Endothelial cell of umbilical vein (primary cell): ENCODE results near the gene ARL5C. TPM values are rescaled to one million over a fixed set of nuclear protein-coding genes. Genes with fewer than 3 reads are reported as not detected.

Source experiments
- BruUV-seq: library from RNA; stranded (reverse); fragments of 400-500 nt; replicated peaks from 2 replicates; lab custom pipeline; 2021; lab: Mats Ljungman, UMichigan
- CTCF ChIA-PET: fragments of 300-600, 350-600 bp; sonication (Branson Sonifier 250); formaldehyde crosslinking; loops from one replicate; lab custom pipeline; 2021; ENCODE audit warnings: antibody characterized with exemption, inconsistent platforms; lab: Charles Lee
- POLR2A ChIA-PET: fragments of 300-600, 350-600 bp; sonication (Branson Sonifier 250); formaldehyde crosslinking; loops from one replicate; lab custom pipeline; 2021; ENCODE audit warnings: antibody characterized with exemption, inconsistent platforms; lab: Charles Lee
- DNase-seq: peaks from one replicate; pipeline ENCODE4 v3.0.0-alpha.2; 2011; ENCODE audit warnings: low read depth, low spot score
- FAIRE-seq: peaks from 2 replicates; lab custom pipeline; 2011; peaks lifted over from hg19 to GRCh38; lab: Jason Lieb, UNC
- H2AFZ ChIP-seq: 2 replicates; pipeline ENCODE4 v1.6.0; 2012; ENCODE audit warnings: low read depth, low read length, control low read depth, inconsistent platforms
- H3K27ac ChIP-seq: 2 replicates; pipeline ENCODE4 v1.5.1; 2011; ENCODE audit warnings: low read depth, mild to moderate bottlenecking, control low read depth, low read length, moderate library complexity; ENCODE audit not compliant: insufficient read depth
- H3K27me3 ChIP-seq, 2 experiments: 2 replicates each; pipeline versions ENCODE4 v1.6.0 to v1.6.1; 2011; ENCODE audit warnings: low read length in 2 of 2, mixed read lengths in 1 of 2; ENCODE audit not compliant: control insufficient read depth in 2 of 2, insufficient read depth in 2 of 2
- H3K36me3 ChIP-seq, 2 experiments: 2 replicates in 1 of 2; 3 replicates in 1 of 2; pipeline ENCODE4 v1.5.1; 2011; ENCODE audit warnings: low read length in 2 of 2, mild to moderate bottlenecking in 1 of 2, moderate library complexity in 1 of 2; ENCODE audit not compliant: control insufficient read depth in 2 of 2, insufficient read depth in 2 of 2; ENCODE audit errors: extremely low read depth in 1 of 2
- H3K4me1 ChIP-seq: 3 replicates; pipeline ENCODE4 v1.5.1; 2011; ENCODE audit warnings: mild to moderate bottlenecking, low read length; ENCODE audit not compliant: control insufficient read depth, insufficient read depth; ENCODE audit errors: extremely low read depth
- H3K4me2 ChIP-seq: 2 replicates; pipeline ENCODE4 v1.6.1; 2011; ENCODE audit warnings: low read length, control low read depth, mixed read lengths; ENCODE audit not compliant: insufficient read depth
- H3K4me3 ChIP-seq, 3 experiments: fragments of 200-600 bp in 1 of 3; sonication (generic), shearing (Covaris generic) in 1 of 3; replicated peaks in 1 of 3; 2 replicates each; pipeline ENCODE4 v1.5.1; 2011 to 2016; ENCODE audit warnings: control low read depth in 3 of 3, low read length in 3 of 3, mild to moderate bottlenecking in 2 of 3, inconsistent platforms in 1 of 3, low read depth in 1 of 3, moderate library complexity in 1 of 3; ENCODE audit not compliant: insufficient read depth in 1 of 3
- H3K79me2 ChIP-seq: 2 replicates; pipeline ENCODE4 v1.6.0; 2012; ENCODE audit warnings: low read length, inconsistent platforms; ENCODE audit not compliant: control insufficient read depth, insufficient read depth
- H3K9ac ChIP-seq: replicated peaks from 2 replicates; pipeline ENCODE3; 2011; ENCODE audit warnings: low read length, control low read depth; ENCODE audit not compliant: insufficient read depth; ENCODE audit errors: extremely low read depth
- H3K9me1 ChIP-seq: replicated peaks from 3 replicates; pipeline ENCODE4 v1.6.0; 2011; ENCODE audit warnings: mild to moderate bottlenecking, low read length; ENCODE audit not compliant: control insufficient read depth, insufficient read depth; ENCODE audit errors: extremely low read depth
- H3K9me3 ChIP-seq: replicated peaks from 2 replicates; pipeline ENCODE4 v1.5.1; 2012; ENCODE audit warnings: low read length, inconsistent platforms; ENCODE audit not compliant: control insufficient read depth, insufficient read depth
- H4K20me1 ChIP-seq: replicated peaks from 2 replicates; pipeline ENCODE3; 2011; ENCODE audit warnings: mild to moderate bottlenecking, low read length; ENCODE audit not compliant: control insufficient read depth, insufficient read depth; ENCODE audit errors: extremely low read depth
- EZH2 ChIP-seq: IDR thresholded peaks from 2 replicates; pipeline ENCODE4 v1.6.1; 2012; ENCODE audit warnings: borderline replicate concordance, low read depth, mild to moderate bottlenecking, moderate library complexity, low read length, inconsistent platforms; ENCODE audit not compliant: severe bottlenecking
- FOS ChIP-seq: IDR thresholded peaks from 2 replicates; pipeline ENCODE4 v1.6.1; 2011; ENCODE audit warnings: mild to moderate bottlenecking, low read length, moderate library complexity, borderline replicate concordance; ENCODE audit not compliant: insufficient read depth
- GATA2 ChIP-seq: IDR thresholded peaks from 2 replicates; pipeline ENCODE4 v1.7.0; 2011; ENCODE audit warnings: low read depth, mild to moderate bottlenecking, moderate library complexity, mixed read lengths, low read length; ENCODE audit not compliant: insufficient read length, insufficient read depth
- JUN ChIP-seq: IDR thresholded peaks from 2 replicates; pipeline ENCODE4 v1.6.1; 2011; ENCODE audit warnings: borderline replicate concordance, low read depth; ENCODE audit not compliant: insufficient read length, insufficient read depth
- MYC ChIP-seq: IDR thresholded peaks from one replicate; pipeline ENCODE4 v1.6.1; 2011; ENCODE audit warnings: mild to moderate bottlenecking, low read depth, low read length
- POLR2A ChIP-seq: IDR thresholded peaks from 2 replicates; pipeline ENCODE4 v1.6.1; 2012; ENCODE audit warnings: low read depth, mild to moderate bottlenecking, control low read depth, low read length
- POLR2AphosphoS5 ChIP-seq: IDR thresholded peaks from 2 replicates; pipeline ENCODE4 v1.6.1; 2012; ENCODE audit warnings: low read depth, mild to moderate bottlenecking, control low read depth, low read length, moderate library complexity; ENCODE audit not compliant: insufficient read depth
- dilution Hi-C: fragments of 300-500 bp; cut with MboI; formaldehyde crosslinking; loops from one replicate; pipeline ENCODE4 v1.15.0; 2019; ENCODE audit warnings: low sequenced_read_pairs; ENCODE audit not compliant: extremely low pct_ligation_motif_present
- intact Hi-C: fragments of 100-400 bp; cut with micrococcal nuclease; formaldehyde crosslinking; loops from one replicate; pipeline ENCODE4 v1.10.0; 2022
- polyA plus RNA-seq, 4 experiments: library from polyadenylated mRNA; depleted of rRNA in 3 of 4; stranded (reverse) in 3 of 4; unstranded in 1 of 4; fragments of >200 nt; gene quantifications; 2 replicates each; pipeline versions ENCODE4 v1.2.1 to v1.2.3, GENCODE V29; 2011 to 2012; ENCODE audit warnings: missing spikeins in 1 of 4
- total RNA-seq: library from RNA; stranded (reverse); gene quantifications from 2 replicates; pipeline ENCODE4 v1.2.3, GENCODE V29; 2021
- TF ChIP-seq, protein P1 (sequence below): IDR thresholded peaks from 2 replicates; pipeline ENCODE4 v1.6.1; 2011; ENCODE audit not compliant: insufficient read depth, insufficient read length
- TF ChIP-seq, protein P2 (sequence below), 2 donors: IDR thresholded peaks; 1 replicate in 1 of 2; 2 replicates in 1 of 2; pipeline ENCODE4 v1.5.1; 2011; ENCODE audit warnings: low read length in 2 of 2, mild to moderate bottlenecking in 2 of 2, moderate library complexity in 2 of 2, control low read depth in 1 of 2, inconsistent platforms in 1 of 2, low read depth in 1 of 2; ENCODE audit not compliant: insufficient read depth in 1 of 2; ENCODE audit errors: extremely low read depth in 1 of 2

Gene ARL5C
- total and polyA plus RNA-seq, 2 donors (not counting 3 experiments of a cell fraction or from before 2014, with no cell fraction given): not detected

DNA sequence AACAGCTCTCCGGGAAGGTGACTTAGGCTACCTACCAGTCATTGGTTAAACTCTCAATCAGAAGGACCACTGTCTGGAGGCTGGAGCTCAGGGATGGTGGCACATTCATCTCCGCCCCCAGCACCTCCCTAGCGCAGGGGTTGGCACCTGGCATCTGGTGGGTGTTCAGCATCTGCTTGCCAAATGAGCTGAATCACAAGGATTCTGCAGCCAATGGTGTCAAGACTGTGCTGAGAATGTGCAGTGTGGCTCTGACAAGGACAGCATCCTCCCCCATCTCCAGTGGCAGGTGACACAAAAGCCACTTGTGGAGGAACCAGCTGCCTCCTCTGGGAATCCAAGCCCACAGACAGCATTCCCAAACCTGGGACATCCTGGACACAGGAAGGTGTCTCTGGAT lies 49.7 kb downstream of the ARL5C start:
- CTCF ChIA-PET: no interaction called here
- H3K9ac ChIP-seq: no peak overlapping the region
- FAIRE-seq (no peak), DNase-seq (no peak)
- H3K79me2 ChIP-seq: no peaks in the 10 kb centered on the region
- no peaks in the 10 kb centered on the region for H3K9me1 ChIP-seq
- H3K4me1 ChIP-seq: no peaks in the 10 kb centered on the region
- H3K4me2 ChIP-seq: no peak overlapping the region
- H3K36me3 ChIP-seq: no peaks in the 10 kb centered on the region
- H3K9me3 ChIP-seq: no peaks in the 10 kb centered on the region
- no peak overlapping the region for H3K4me3 ChIP-seq
- BruUV-seq: no TSS peak
- POLR2A ChIA-PET: no interaction called here
- intact Hi-C loops (no loop called here), dilution Hi-C loops (no loop called here)
- no peak overlapping the region for H2AFZ ChIP-seq
- H4K20me1 ChIP-seq: no peaks in the 10 kb centered on the region
- TF ChIP-seq, protein P1, sequence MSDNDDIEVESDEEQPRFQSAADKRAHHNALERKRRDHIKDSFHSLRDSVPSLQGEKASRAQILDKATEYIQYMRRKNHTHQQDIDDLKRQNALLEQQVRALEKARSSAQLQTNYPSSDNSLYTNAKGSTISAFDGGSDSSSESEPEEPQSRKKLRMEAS: no peak
- no peak for TF ChIP-seq POLR2AphosphoS5
- TF ChIP-seq JUN: no peak
- no peak for TF ChIP-seq EZH2
- no peak for TF ChIP-seq POLR2A
- no peak for TF ChIP-seq MYC
- no peak for TF ChIP-seq GATA2
- TF ChIP-seq, protein P2, sequence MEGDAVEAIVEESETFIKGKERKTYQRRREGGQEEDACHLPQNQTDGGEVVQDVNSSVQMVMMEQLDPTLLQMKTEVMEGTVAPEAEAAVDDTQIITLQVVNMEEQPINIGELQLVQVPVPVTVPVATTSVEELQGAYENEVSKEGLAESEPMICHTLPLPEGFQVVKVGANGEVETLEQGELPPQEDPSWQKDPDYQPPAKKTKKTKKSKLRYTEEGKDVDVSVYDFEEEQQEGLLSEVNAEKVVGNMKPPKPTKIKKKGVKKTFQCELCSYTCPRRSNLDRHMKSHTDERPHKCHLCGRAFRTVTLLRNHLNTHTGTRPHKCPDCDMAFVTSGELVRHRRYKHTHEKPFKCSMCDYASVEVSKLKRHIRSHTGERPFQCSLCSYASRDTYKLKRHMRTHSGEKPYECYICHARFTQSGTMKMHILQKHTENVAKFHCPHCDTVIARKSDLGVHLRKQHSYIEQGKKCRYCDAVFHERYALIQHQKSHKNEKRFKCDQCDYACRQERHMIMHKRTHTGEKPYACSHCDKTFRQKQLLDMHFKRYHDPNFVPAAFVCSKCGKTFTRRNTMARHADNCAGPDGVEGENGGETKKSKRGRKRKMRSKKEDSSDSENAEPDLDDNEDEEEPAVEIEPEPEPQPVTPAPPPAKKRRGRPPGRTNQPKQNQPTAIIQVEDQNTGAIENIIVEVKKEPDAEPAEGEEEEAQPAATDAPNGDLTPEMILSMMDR (IDR thresholded peaks at IDR 0.05; ENCODE audit: extremely low read depth in 1 of 2, insufficient read depth in 1 of 2, low read depth in 1 of 2, low read length in 2 of 2): no peak
- no peak for TF ChIP-seq FOS
- no peak overlapping the region for H3K27ac ChIP-seq
- H3K27me3 ChIP-seq: peaks cover 0 to 7% of the 10 kb centered on the region in 2 experiments
